Left renal cortex interstitium (tissue), 4 donors: ENCODE measurements around the gene MAN2A2. TPM values are rescaled to one million over a fixed set of nuclear protein-coding genes. Genes with fewer than 3 reads are reported as not detected.
"Not testable (repeated sequence)": the region's sequence is repeated elsewhere in the genome, so short reads cannot be mapped to it uniquely, and the experiment has no call there.

Experiments
- DNase-seq, 4 donors: peaks; one replicate each; pipeline ENCODE4 v3.0.0-alpha.2; 2013; ENCODE audit warnings: low read depth in 4 of 4, low spot score in 2 of 4, missing footprints in 1 of 4
- polyA plus RNA-seq, 4 donors: library from polyadenylated mRNA; unstranded; fragments of 120-200 nt; gene quantifications; one replicate each; pipeline ENCODE4 v1.2.1, GENCODE V29; 2013; ENCODE audit not compliant: insufficient read length in 4 of 4

The MAN2A2 gene
- polyA plus RNA-seq, 4 donors = 35.7 to 67.2 (median 50.2) TPM

DNA sequence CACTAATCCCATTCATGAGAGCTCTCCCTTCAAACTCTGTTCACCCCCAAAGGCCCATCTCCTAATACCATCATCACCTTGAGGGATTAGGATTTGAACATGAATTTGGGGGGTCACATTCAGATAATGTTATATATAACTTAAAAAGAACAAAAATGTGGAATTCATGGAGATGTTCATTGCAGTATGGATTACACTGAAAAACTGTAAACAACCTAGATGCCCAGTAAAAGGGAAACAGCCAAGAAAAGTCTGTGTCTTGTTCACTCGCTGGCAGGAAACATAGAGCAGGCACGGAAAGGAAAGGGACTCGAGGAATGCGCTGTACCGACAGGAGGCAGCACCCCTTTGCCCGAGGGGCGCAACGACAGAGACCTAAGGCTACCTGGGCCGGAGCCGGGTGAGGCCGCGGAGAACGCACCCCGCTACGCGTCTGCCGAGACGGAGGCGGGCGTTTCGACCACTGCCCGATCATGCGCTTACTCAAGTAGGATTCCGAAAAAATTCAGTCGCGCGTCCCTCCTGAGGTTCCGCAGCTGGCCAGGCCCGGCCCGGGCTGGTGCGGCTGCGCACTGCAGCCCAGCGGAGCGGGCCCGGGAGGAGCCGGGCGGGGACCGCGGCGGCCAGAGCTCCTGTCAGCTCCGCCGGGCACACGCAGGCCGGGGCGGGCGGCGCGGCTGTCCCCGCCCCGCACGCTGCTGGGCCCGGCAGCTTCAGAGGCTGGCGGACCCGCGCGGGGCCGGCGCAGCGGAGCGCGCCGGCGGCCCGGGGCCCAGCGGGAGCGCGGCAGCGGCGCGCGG lies 862 bp upstream of the MAN2A2 start:
- DNase-seq = peak in 2 of 4 donors; percentile 69 to 71

DNA sequence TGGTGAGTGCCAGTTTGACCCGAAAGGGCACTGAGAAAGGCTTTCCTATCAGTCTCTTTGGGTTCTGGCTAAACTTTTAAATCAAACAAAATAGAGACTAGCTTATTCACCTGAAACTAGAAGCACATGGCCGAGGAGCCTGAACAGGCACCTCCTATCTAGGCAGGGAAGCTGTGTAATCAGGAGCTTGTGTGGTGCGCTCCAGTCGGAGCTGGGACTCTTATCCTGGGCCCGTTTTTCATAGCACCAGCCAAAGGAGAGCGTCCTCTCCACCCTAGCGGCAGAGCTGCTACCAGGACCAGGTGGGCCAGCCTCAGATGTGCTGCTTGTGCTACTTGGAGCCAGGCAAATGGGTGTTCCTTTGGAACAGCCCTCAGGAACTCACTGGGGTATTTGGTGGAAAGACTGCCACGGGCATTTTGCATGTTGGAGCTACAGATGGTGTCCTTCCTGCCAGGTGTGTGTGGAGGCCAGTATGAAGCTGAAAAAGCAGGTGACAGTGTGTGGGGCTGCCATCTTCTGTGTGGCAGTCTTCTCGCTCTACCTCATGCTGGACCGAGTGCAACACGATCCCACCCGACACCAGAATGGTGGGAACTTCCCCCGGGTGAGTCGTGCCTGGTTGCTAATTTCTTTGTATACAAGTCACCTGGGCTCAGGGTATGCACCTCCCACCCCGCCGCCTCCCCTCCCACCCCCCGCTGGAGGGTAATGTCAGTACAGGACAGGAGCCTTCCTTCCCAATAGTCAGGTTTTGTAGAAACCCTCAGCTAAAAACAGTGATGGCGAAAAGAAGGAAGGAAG lies 833 bp downstream of the MAN2A2 start:
- DNase-seq = no peak

DNA sequence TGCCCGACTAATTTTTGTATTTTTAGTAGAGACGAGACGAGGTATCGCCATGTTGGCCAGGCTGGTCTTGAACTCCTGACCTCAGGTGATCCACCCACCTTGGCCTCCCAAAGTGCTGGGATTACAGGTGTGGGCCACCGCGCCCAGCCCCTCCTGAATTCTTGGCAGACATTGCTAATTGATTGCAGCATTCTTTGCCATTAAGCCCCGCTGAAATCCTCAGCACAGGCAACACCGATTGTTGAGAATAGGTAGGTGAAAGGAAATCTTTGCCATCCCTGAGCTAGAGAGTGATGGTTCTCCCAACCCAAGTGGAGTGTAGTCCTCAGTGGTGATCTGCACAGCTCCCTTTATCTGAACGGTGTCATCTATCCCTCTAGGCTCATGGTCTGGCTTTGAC lies 1.6 kb downstream of the MAN2A2 start:
- DNase-seq = no peak

DNA sequence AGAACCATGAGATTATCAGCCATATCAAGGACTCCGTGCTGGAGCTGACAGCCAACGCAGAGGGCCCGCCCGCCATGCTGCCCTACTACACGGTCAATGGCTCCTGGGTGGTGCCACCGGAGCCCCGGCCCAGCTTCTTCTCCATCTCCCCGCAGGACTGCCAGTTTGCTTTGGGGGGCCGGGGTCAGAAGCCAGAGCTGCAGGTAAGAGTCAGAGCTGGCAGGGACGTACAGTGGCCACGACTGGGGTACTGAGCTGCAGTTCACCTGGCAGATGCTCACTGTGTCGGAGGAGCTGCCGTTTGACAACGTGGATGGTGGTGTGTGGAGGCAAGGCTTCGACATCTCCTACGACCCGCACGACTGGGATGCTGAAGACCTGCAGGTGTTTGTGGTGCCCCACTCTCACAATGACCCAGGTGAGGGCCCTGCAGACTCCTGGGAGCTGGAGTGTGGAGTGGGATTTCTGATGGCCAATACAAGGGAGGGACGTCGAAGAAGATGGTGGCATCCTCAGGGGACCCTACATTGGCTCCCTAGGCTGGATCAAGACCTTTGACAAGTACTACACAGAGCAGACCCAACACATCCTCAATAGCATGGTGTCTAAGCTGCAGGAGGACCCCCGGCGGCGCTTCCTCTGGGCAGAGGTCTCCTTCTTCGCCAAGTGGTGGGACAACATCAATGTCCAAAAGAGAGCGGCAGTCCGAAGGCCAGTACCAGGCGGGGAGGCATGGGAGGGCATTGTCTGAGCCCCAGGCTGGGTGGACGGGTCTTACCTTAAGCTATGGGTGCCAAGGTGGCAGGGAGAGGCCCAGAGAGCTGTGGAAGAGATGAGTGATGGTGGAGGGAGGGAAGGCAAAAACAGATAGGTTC lies 2.4 kb downstream of the MAN2A2 start:
- no peak for DNase-seq

DNA sequence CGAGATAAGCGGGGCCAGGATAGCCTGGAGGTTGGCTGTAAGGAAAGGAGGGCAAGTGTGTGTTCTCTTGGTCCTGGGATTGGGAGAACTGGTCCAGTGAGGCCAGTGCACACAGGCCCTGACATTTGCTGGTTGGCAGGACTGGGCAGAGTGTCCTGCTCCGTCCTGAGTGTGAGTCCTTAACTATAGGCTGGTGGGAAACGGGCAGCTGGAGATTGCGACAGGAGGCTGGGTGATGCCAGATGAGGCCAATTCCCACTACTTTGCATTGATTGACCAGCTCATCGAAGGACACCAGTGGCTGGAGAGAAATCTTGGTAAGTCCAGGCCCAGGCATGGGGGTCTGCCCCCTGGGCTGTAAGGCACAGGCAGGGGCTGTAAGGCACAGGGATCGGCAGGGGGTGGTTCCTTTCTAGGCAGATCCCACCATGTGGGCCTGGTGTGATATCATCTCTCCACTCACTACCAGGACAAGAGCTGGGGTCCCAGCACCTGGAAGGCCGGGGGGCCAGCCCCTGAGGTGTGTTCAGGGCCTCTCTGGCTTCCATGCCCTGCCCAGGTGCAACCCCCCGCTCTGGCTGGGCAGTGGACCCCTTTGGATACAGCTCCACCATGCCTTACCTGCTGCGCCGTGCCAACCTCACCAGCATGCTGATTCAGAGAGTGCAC lies 3.2 kb downstream of the MAN2A2 start:
- no peak for DNase-seq

DNA sequence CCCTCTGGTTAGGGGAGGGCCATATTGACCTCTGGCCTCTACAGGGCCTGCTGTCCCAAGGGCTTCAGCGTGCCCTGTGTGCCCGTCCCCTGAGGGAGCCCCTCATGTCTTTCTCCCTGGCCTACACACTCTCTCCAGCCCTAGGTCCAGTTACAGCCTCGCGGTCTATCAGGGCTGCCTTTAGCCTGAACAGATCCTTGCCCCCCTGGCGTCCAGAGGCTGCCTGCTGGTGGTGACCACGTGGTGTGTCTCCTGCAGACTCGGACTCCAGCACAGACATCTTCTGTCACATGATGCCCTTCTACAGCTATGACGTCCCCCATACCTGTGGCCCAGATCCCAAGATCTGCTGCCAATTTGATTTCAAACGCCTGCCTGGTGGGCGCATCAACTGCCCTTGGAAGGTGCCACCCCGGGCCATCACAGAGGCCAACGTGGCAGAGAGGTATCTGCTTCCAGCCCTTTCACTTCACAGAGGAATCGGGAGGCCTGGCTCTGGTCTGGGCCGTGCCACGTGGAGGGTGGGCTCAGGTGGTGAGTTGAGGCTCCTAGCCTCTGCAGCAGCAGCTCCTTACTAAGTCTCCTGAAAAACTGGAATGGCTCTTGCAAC lies 4.1 kb downstream of the MAN2A2 start:
- DNase-seq = no peak

DNA sequence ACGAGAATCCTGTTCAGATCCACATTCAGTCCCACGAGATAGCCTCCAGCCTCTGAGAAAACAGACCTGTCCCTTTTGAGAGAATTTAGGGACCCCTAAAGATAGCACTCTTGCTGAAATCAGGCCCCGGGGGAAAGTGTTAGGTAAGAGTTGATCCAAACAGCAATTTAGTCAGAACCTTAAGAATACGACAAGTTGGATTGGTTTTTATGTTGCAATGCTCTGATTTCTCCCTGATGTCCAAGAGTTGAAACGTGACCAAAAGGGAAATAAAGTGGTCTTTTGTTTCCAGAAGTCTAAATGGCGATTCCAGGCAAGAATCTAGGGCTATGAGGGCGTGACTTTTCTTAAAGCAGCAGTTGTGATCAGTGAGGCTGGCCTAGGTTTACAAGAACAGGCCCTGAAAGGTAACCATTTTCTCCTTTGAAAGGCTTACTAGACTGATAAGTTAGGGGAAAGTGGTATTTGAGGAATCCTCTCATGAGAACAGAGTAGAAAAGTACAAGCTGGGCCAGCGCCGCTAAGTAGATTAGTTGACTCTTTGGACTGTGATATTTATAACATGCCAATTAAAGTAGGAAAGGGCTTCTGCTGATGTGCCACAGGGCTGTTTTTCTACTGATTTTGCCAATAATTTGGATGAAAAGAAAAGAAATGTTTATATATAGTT lies 4.9 kb downstream of the MAN2A2 start:
- DNase-seq = no peak

DNA sequence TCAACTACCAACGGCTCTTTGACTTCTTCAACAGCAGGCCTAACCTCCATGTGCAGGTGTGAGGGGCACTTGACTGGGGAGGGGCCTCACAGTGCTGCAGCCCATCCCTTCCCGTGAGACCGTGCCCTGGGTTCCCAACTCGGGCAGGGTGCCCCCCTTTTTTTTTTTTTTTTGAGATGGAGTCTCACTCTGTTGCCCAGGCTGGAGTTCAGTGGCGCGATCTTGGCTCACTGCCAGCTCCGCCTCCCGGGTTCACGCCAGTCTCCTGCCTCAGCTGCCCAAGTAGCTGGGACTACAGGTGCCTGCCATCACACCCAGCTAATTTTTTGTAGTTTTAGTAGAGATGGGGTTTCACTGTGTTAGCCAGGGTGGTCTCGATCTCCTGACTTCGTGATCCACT lies 6.3 kb downstream of the MAN2A2 start:
- not testable (repeated sequence) for DNase-seq

DNA sequence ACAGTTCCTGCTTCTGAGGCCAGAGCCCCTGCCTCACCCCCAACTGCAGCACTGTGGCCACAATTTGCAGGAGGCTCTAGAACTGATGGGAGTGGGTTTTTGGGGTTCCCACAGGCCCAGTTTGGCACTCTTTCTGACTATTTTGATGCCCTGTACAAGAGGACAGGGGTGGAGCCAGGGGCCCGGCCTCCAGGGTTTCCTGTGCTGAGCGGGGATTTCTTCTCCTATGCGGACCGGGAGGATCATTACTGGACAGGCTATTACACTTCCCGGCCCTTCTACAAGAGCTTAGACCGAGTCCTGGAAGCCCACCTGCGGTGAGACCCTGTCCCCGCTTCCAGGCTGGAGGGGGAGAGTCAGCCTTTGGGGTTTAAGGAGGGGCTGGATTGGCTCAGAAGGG lies 6.9 kb downstream of the MAN2A2 start:
- no peak for DNase-seq

DNA sequence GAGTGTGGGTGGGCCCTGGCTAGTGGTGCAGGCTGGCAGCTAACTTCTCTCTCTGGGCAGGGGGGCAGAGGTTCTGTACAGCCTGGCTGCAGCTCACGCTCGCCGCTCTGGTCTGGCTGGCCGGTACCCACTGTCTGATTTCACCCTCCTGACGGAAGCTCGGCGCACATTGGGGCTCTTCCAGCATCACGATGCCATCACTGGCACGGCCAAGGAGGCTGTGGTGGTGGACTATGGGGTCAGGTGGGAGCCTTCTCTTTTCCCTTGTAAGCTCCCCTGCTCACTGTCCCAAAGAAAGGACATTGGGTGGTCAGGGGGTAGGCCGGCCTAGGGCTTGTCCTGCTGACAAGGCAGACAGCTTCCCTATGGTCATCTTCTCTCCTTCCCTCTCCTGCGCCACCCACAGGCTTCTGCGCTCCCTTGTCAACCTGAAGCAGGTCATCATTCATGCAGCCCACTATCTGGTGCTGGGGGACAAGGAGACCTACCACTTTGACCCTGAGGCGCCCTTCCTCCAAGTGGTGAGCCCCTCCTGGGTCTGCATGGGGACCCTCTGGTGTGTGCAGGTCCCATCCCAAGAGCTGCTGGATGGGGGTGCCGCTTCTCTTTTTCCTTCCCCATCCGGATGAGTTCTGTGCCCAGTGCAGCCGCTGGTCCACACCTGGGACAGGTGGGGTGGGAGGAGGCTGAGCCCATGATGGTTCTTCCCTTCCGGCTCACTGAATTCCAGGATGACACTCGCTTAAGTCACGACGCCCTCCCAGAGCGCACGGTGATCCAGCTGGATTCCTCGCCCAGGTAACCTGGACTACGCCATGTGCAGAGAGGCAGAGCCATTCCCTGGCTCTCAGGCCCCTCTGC lies 7.6 kb downstream of the MAN2A2 start:
- DNase-seq = no peak

DNA sequence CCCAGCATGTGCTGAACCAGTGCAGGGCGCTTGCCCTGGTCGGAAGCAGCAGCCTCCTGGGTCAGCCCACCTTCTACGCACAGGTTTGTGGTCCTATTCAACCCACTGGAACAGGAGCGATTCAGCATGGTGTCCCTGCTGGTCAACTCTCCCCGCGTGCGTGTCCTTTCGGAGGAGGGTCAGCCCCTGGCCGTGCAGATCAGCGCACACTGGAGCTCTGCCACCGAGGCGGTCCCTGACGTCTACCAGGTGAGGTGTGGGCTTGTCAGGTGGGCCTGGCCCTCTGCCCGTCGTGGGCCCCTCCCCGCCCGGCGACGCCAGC lies 8.2 kb downstream of the MAN2A2 start:
- DNase-seq = no peak

DNA sequence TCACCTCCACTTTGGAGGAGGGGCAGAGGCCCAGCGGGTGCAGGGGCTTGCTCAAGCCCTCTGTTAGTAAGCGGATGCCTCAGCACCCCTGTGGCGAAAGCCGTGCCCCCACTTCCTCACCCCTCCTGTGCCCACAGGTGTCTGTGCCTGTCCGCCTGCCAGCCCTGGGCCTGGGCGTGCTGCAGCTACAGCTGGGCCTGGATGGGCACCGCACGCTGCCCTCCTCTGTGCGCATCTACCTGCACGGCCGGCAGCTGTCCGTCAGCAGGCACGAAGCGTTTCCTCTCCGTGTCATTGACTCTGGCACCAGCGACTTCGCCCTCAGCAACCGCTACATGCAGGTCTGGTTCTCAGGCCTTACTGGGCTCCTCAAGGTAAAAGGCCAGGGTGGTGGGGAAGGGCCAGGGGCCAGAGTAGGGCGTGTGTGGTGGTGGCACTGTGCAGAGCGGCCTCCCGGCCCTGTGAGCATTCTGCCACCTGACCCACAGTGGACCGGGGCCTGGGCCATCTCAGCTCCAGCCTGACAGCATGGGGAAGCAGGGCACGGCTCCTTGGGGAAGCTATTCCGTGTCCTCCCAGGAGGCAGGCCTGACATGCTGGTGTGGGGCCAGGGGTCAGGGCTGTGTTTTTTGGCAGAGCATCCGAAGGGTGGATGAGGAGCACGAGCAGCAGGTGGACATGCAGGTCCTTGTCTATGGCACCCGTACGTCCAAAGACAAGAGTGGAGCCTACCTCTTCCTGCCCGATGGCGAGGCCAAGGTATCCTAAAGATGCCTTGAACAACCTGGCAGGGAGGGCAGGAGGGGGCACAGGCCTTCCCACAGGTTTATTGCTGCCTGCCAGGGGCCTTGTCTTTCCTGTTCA lies 9.0 kb downstream of the MAN2A2 start:
- no peak for DNase-seq

DNA sequence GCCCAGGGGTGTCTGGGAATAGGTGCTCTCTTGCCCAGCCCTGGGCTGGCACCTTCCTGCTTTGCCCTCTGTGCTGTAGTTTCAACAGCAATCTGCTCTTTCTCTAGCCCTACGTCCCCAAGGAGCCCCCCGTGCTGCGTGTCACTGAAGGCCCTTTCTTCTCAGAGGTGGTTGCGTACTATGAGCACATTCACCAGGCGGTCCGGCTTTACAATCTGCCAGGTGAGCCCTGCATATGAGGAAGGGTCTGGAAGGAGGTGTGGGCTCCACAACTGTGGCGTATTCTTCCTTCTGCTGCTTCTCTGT lies 9.6 kb downstream of the MAN2A2 start:
- DNase-seq = no peak

DNA sequence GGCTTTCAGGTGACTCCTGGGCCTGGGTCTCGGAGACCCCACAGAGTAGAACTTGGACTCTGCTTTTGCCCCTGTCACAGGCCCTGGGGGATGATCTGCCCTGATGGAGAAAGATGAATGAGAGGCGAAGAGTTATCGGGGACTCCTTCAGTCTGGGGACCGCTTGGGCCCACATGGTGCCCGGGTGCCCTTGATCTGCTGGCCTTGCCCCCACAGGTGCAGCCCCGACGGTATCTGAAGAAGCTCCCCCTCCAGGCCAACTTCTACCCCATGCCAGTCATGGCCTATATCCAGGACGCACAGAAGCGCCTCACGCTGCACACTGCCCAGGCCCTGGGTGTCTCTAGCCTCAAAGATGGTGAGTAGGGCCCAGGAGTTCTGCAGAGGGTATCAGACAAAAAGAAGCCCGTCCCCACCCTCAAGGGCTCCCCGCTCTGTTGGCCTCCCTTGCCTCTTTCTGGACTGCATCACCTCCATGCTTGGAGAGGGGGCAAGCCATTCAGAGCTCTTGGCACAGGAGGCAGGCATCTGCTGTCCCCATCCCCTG lies 10.4 kb downstream of the MAN2A2 start:
- DNase-seq = no peak

DNA sequence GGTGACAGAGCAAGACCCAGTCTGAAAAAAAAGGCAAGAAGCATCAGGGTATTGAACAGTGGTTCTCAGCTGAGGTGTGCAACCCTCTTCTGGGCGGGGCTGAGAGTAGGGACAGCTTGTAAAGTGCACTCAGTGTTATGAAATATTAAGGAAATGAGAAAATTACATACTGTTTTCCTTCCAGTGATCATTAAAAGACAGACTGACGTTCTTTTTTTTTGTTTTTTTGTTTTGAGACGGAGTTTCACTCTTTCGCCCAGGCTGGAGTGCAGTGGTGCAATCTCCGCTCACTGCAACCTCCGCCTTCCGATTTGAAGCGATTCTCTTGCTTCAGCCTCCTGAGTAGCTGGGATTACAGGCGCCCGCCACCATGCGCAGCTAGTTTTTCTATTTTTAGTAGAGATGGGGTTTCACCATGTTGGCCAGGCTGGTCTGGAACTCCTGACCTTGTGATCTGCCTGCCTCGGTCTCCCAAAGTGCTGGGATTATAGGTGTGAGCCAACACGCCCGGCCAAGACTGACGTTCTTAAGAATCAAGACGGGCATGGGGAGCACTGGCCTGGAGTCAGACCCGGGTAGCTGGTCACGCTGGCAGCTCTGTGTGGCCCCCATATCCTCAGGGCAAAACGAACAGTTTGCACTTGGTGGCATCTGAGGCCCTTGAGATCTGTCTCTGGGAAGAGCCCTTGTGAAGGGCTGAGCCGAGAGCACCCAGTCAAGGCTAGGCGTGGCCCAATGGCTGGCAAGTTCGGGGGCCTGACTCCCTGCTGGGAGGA lies 11.4 kb downstream of the MAN2A2 start:
- DNase-seq = no peak

DNA sequence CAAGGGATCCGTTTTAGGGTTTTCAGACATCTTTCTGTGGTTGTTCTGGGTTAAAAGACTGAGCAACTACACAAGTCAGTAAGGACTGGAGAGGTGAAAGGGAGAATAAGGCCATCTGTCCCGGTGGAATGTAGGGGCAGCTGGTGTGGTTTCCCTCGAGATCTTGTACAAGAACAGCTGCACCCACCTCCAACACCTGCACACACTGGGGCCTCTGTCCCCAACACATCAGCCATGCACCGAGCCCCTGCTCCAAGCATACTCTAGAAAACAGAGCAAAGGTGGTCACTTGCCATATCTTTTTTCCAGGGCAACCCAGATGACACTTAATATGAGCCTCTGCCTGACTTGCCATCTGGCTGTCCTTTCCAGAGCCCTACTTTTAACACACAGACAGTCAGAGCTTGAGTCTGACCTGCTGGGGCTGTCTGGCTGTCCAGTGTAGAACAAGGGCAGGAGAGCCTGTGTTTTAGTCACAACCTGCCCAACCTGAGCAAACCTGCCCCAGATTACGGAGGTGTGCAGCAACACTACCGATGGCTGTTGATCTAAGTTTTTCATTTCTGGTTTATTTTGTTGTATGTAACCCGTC lies 12.2 kb downstream of the MAN2A2 start:
- DNase-seq = no peak
